T-cell (primary cell): ENCODE data around the gene TANGO2. TPM values are rescaled to one million over a fixed set of nuclear protein-coding genes. Genes with fewer than 3 reads are reported as not detected.

Source experiments
- total RNA-seq, 35 experiments: library from RNA in 6 of 35; stranded (reverse) in 6 of 35; fragments of 120-200 nt in 1 of 35; gene quantifications; one replicate each; pipeline versions ENCODE4 v1.2.1 to v1.2.4 and lab custom pipeline; 2013 to 2026

TANGO2 gene
- total RNA-seq, 5 donors from 2014 or later (not counting 1 experiment from before 2014, with no cell fraction given): 29.9 to 48.4 (median 43.7) TPM

Other genes with a start within 250 kb of the TANGO2 start
- gene GNB1L, start 166.2 kb upstream of the TANGO2 start, total RNA-seq: 10 to 100 TPM in 3 of 5 donors, 1 to 10 TPM in 2; 4.8 to 13.7 (median 12.9) TPM
- gene RTL10, start 166.2 kb upstream of the TANGO2 start, total RNA-seq: 10 to 100 TPM; 21.1 to 35.1 (median 28.5) TPM
- gene COMT, start 79.3 kb upstream of the TANGO2 start, total RNA-seq: 10 to 100 TPM; 30.6 to 53.1 (median 50.5) TPM
- gene TXNRD2, start 79.3 kb upstream of the TANGO2 start, total RNA-seq: 10 to 100 TPM; 26.5 to 47.4 (median 28.7) TPM
- gene ARVCF, start 4.3 kb upstream of the TANGO2 start, total RNA-seq: 1 to 10 TPM; 2.5 to 8.6 (median 6.4) TPM
- 10 to 100 TPM; 38.4 to 48.1 (median 45.1) TPM for gene DGCR8, start 59.1 kb downstream of the TANGO2 start, total RNA-seq
- gene RANBP1, start 95.0 kb downstream of the TANGO2 start, total RNA-seq: 10 to 100 TPM; 64.0 to 81.1 (median 75.4) TPM
- 100 to 1,000 TPM in 3 of 5 donors, 10 to 100 TPM in 2; 87.6 to 136 (median 123) TPM for gene TRMT2A, start 96.1 kb downstream of the TANGO2 start, total RNA-seq
- gene ZDHHC8, start 110.7 kb downstream of the TANGO2 start, total RNA-seq: 100 to 1,000 TPM in 1 of 5 donors, 10 to 100 TPM in 4; 68.4 to 102 (median 92.1) TPM
- gene CCDC188, start 129.9 kb downstream of the TANGO2 start, total RNA-seq: under 1 TPM in 3 of 5 donors, not detected in 2; 0.18 to 0.66 (median 0.58) TPM
- 1 to 10 TPM in 3 of 5 donors, under 1 TPM in 2; 0.33 to 4.1 (median 2.5) TPM for gene RTN4R, start 247.2 kb downstream of the TANGO2 start, total RNA-seq